CD4-positive, alpha-beta T cell (primary cell): ENCODE results near the gene MBLAC1. TPM values are rescaled to one million over a fixed set of nuclear protein-coding genes. Genes with fewer than 3 reads are reported as not detected.

Experiments used
- ATAC-seq: fragments of 200-7000 bp; cut with Tn5 transposase; one replicate; pipeline ENCODE4 v1.10.0; 2022; ENCODE audit warnings: mild to moderate bottlenecking; ENCODE audit not compliant: poor library complexity
- CTCF ChIA-PET: fragments of 350-600 bp; sonication (Branson Sonifier 250); formaldehyde crosslinking; loops from one replicate; lab custom pipeline; 2021; ENCODE audit warnings: antibody characterized with exemption, inconsistent platforms; lab: Charles Lee
- POLR2A ChIA-PET: fragments of 350-600 bp; sonication (Branson Sonifier 250); formaldehyde crosslinking; loops from one replicate; lab custom pipeline; 2021; ENCODE audit warnings: antibody characterized with exemption, inconsistent platforms; lab: Charles Lee
- DNase-seq, 14 experiments: peaks; one replicate each; pipeline ENCODE4 v3.0.0-alpha.2; 2013 to 2020; ENCODE audit warnings: mixed read lengths in 2 of 14
- H3K27ac ChIP-seq, 2 donors: one replicate each; pipeline versions ENCODE4 v1.5.1 to v1.7.0; 2013; ENCODE audit warnings: low read length in 2 of 2, low read depth in 1 of 2, mild to moderate bottlenecking in 1 of 2
- H3K27me3 ChIP-seq, 2 experiments: 1 replicate in 1 of 2; 2 replicates in 1 of 2; pipeline versions ENCODE4 v1.6.1 to v1.7.0; 2013; ENCODE audit warnings: low read length in 2 of 2, control low read depth in 1 of 2, mild to moderate bottlenecking in 1 of 2, moderate library complexity in 1 of 2; ENCODE audit not compliant: insufficient read depth in 2 of 2, control insufficient read depth in 1 of 2
- H3K36me3 ChIP-seq: one replicate; pipeline ENCODE4 v1.6.1; 2013; ENCODE audit warnings: low read length, control low read depth; ENCODE audit not compliant: insufficient read depth
- H3K4me1 ChIP-seq: one replicate; pipeline ENCODE4 v1.6.1; 2013; ENCODE audit warnings: low read length, control low read depth; ENCODE audit not compliant: insufficient read depth
- H3K4me3 ChIP-seq: one replicate; pipeline ENCODE4 v1.5.1; 2013; ENCODE audit warnings: mild to moderate bottlenecking, low read length, moderate library complexity
- H3K9me3 ChIP-seq, 2 experiments: 1 replicate in 1 of 2; 2 replicates in 1 of 2; pipeline versions ENCODE4 v1.6.1 to v1.7.0; 2013; ENCODE audit warnings: low read length in 2 of 2, mild to moderate bottlenecking in 2 of 2, control low read depth in 1 of 2, moderate library complexity in 1 of 2; ENCODE audit not compliant: control insufficient read depth in 1 of 2, insufficient read depth in 1 of 2
- H3K27ac Mint-ChIP-seq: one replicate; pipeline ENCODE4 v1.8.0; 2020; ENCODE audit warnings: mixed read lengths
- H3K27me3 Mint-ChIP-seq: one replicate; pipeline ENCODE4 v1.8.0; 2021; ENCODE audit warnings: mixed read lengths
- H3K36me3 Mint-ChIP-seq: one replicate; pipeline ENCODE4 v1.8.0; 2021; ENCODE audit warnings: low read depth, mixed read lengths
- H3K4me1 Mint-ChIP-seq: one replicate; pipeline ENCODE4 v1.8.0; 2021; ENCODE audit warnings: low read depth, mixed read lengths
- H3K4me3 Mint-ChIP-seq: one replicate; pipeline ENCODE4 v1.8.0; 2020; ENCODE audit warnings: mild to moderate bottlenecking, mixed read lengths
- H3K9me3 Mint-ChIP-seq: one replicate; pipeline ENCODE4 v1.8.0; 2020; ENCODE audit warnings: mixed read lengths
- CTCF ChIP-seq: fragments of 200-600 bp; IDR thresholded peaks from one replicate; pipeline ENCODE4 v1.8.0; 2022; ENCODE audit warnings: antibody characterized with exemption, mild to moderate bottlenecking
- intact Hi-C, 2 experiments: fragments of 100-400 bp; cut with DNase I in 1 of 2; cut with micrococcal nuclease in 1 of 2; formaldehyde crosslinking; loops; one replicate each; pipeline versions ENCODE4 v1.15.1 to v1.9.0; 2023 to 2025; cut with DNase I, micrococcal nuclease
- polyA plus RNA-seq, 2 donors: library from polyadenylated mRNA; unstranded; fragments of 120-200 nt; gene quantifications; one replicate each; pipeline ENCODE4 v1.2.1, GENCODE V29; 2013
- total RNA-seq, 174 experiments: library from RNA in 2 of 174; stranded (reverse) in 2 of 174; gene quantifications; one replicate each; pipeline ENCODE4 v1.2.3 and lab custom pipeline; 2021 to 2026

Gene MBLAC1
- total RNA-seq, result 1 to 10 TPM; 3.7 to 4.4 TPM
- 1.5 TPM for polyA plus RNA-seq (2013, experiment 1 of 2)
- polyA plus RNA-seq (2013, experiment 2 of 2), result 1.5 TPM
- 0.61 to 7.4 (median 3.3) reads per million in 172 experiments for total RNA-seq (lab: John Stamatoyannopoulos, UW)

- Histone ChIP-seq H3K27ac (peak within 1 kb of the TSS; percentile 96 to 99), H3K4me3 (peak within 1 kb of the TSS; percentile 96), H3K4me1 (peaks cover 39% of the 10 kb centered on the region), H3K27me3 (no peaks in the 10 kb centered on the region), H3K9me3 (no peaks in the 10 kb centered on the region), H3K36me3 (peaks cover 20% of the 10 kb centered on the region)
- DNase-seq, result peak; percentile 87 to 97 (median 91)
- Mint-ChIP-seq H3K9me3 (no peaks in the 10 kb centered on the region), H3K4me1 (peaks cover 31% of the 10 kb centered on the region), H3K27ac (peak within 1 kb of the TSS; percentile 100), H3K36me3 (peaks cover 28% of the 10 kb centered on the region), H3K4me3 (peak within 1 kb of the TSS; percentile 100), H3K27me3 (no peaks in the 10 kb centered on the region)
- no peak for TF ChIP-seq CTCF
- ATAC-seq, result peak; percentile 80
- intact Hi-C loops, result loop anchor here (1.0 to 2.0 kb wide), 3 partner anchors 8 to 46 kb away; partner anchors contain the start of genes AP4M1 (in 2 of the 2), CNPY4 (in 2 of the 2), MCM7 (in 2 of the 2) and TAF6 (in 2 of the 2)
- POLR2A ChIA-PET, result interaction anchor here (0.6 to 3.3 kb wide), 27 partner anchors 11 to 547 kb away, joined by 3 to 58 read pairs (median 4); partner anchors contain the start of genes AP4M1, COPS6, LAMTOR4 and MCM7
- CTCF ChIA-PET, result interaction anchor here (1.1 to 1.3 kb wide), 2 partner anchors 26 to 50 kb away, joined by 3 to 5 read pairs; partner anchors contain the start of genes AP4M1, GPC2, MCM7 and STAG3
Measured at GRCh38 chr7:100126931-100127865, at the start of gene MBLAC1. MBLAC1 (plus strand) TSS chr7:100126967; CDS start chr7:100127396, 429 bp downstream.

GRCh38 chr7:100077205-100077604, 49.6 kb upstream of the MBLAC1 start:
- no peaks in the 10 kb centered on the region for H3K27me3 Mint-ChIP-seq
- TF ChIP-seq CTCF, result no peak
- no peak overlapping the region for H3K4me3 ChIP-seq
- no peaks in the 10 kb centered on the region for H3K27me3 ChIP-seq
- ChIA-PET CTCF (no interaction called here), POLR2A (no interaction called here)
- DNase-seq (no peak), ATAC-seq (no peak)
- H3K4me1 Mint-ChIP-seq, result peaks cover 30% of the 10 kb centered on the region
- H3K36me3 ChIP-seq, result peaks cover 67% of the 10 kb centered on the region
- H3K9me3 Mint-ChIP-seq, result peaks cover 5% of the 10 kb centered on the region
- H3K27ac ChIP-seq, result no peak overlapping the region
- H3K27ac Mint-ChIP-seq, result no peak overlapping the region
- H3K9me3 ChIP-seq, result peaks cover 6 to 9% of the 10 kb centered on the region in 2 experiments
- peak overlapping the region; percentile 58 for H3K4me3 Mint-ChIP-seq
- H3K36me3 Mint-ChIP-seq, result peaks cover 85% of the 10 kb centered on the region
- intact Hi-C loops, result no loop called here
- peaks cover 25% of the 10 kb centered on the region for H3K4me1 ChIP-seq

GRCh38 chr7:100079024-100079560, 47.7 kb upstream of the MBLAC1 start:
- Histone ChIP-seq H3K36me3 (peaks cover 48% of the 10 kb centered on the region), H3K27me3 (no peaks in the 10 kb centered on the region), H3K4me3 (no peak overlapping the region), H3K27ac (no peak overlapping the region), H3K9me3 (no peaks in the 10 kb centered on the region), H3K4me1 (peaks cover 36% of the 10 kb centered on the region)
- intact Hi-C loops, result no loop called here
- ATAC-seq, result no peak
- DNase-seq, result no peak
- Mint-ChIP-seq H3K4me1 (peaks cover 39% of the 10 kb centered on the region), H3K27ac (peak overlapping the region; percentile 53), H3K4me3 (peak overlapping the region; percentile 52), H3K9me3 (no peaks in the 10 kb centered on the region), H3K36me3 (peaks cover 66% of the 10 kb centered on the region), H3K27me3 (no peaks in the 10 kb centered on the region)
- CTCF ChIA-PET, result no interaction called here
- no peak for TF ChIP-seq CTCF
- POLR2A ChIA-PET, result interaction anchor here (0.6 kb wide), 1 partner anchor 146 kb away, joined by 3 read pairs; no protein-coding TSS in a partner anchor
